Mononuclear cell (primary cell): Measurements from ENCODE around the gene ACTA1. TPM values are rescaled to one million over a fixed set of nuclear protein-coding genes. Genes with fewer than 3 reads are reported as not detected.
"Not testable (repeated sequence)": the region's sequence is repeated elsewhere in the genome, so short reads cannot be mapped to it uniquely, and the experiment has no call there.

Experiments
- H3K27me3 ChIP-seq: 2 replicates; pipeline ENCODE4 v1.6.0; 2011; ENCODE audit warnings: low read length, control low read depth; ENCODE audit not compliant: insufficient read depth
- H3K4me1 ChIP-seq: 2 replicates; pipeline ENCODE4 v1.5.1; 2011; ENCODE audit warnings: mild to moderate bottlenecking, low read length, control low read depth; ENCODE audit not compliant: insufficient read depth
- H3K4me3 ChIP-seq: 2 replicates; pipeline ENCODE4 v1.5.1; 2011; ENCODE audit warnings: mild to moderate bottlenecking, low read length, moderate library complexity
- H3K9me3 ChIP-seq: 2 replicates; pipeline ENCODE4 v1.5.1; 2011; ENCODE audit warnings: low read depth, mild to moderate bottlenecking, control low read depth, low read length
- total RNA-seq: library from RNA; depleted of rRNA; stranded (reverse); fragments of >200 nt; gene quantifications from one replicate; pipeline ENCODE4 v1.2.3, GENCODE V29; 2012

The ACTA1 gene
- total RNA-seq, 1 donor = not detected

GRCh38 chr1:229430761-229431283, 3.1 kb downstream of the ACTA1 start:
- Histone ChIP-seq H3K9me3 (no peaks in the 10 kb centered on the region), H3K4me3 (no peak overlapping the region), H3K27me3 (peaks cover 83% of the 10 kb centered on the region), H3K4me1 (peaks cover 10% of the 10 kb centered on the region)

GRCh38 chr1:229428256-229428655, 5.6 kb downstream of the ACTA1 start:
- Histone ChIP-seq H3K4me1 (peaks cover 10% of the 10 kb centered on the region), H3K27me3 (peaks cover 71% of the 10 kb centered on the region), H3K9me3 (no peaks in the 10 kb centered on the region), H3K4me3 (no peak overlapping the region)

GRCh38 chr1:229427572-229427971, 6.3 kb downstream of the ACTA1 start:
- H3K4me3 ChIP-seq = no peak overlapping the region
- H3K9me3 ChIP-seq = no peaks in the 10 kb centered on the region
- peaks cover 10% of the 10 kb centered on the region for H3K4me1 ChIP-seq
- H3K27me3 ChIP-seq = peaks cover 69% of the 10 kb centered on the region

- H3K4me1 ChIP-seq = peaks cover under 1% of the 10 kb centered on the region
- no peaks in the 10 kb centered on the region for H3K9me3 ChIP-seq
- no peak overlapping the region for H3K4me3 ChIP-seq
- H3K27me3 ChIP-seq = peaks cover 57% of the 10 kb centered on the region
Measured at GRCh38 chr1:229425564-229426159, 8.2 kb downstream of the ACTA1 start.

GRCh38 chr1:229420765-229421164, 13.1 kb downstream of the ACTA1 start:
- no peak overlapping the region for H3K4me3 ChIP-seq
- peaks cover 17% of the 10 kb centered on the region for H3K27me3 ChIP-seq
- no peaks in the 10 kb centered on the region for H3K4me1 ChIP-seq
- no peaks in the 10 kb centered on the region for H3K9me3 ChIP-seq

GRCh38 chr1:229420224-229420623, 13.7 kb downstream of the ACTA1 start:
- H3K27me3 ChIP-seq = peaks cover 16% of the 10 kb centered on the region

GRCh38 chr1:229418586-229418985, 15.3 kb downstream of the ACTA1 start:
- H3K27me3 ChIP-seq, H3K4me3 ChIP-seq, H3K9me3 ChIP-seq, H3K4me1 ChIP-seq: not testable (repeated sequence)

More at GRCh38 chr1:229420224-229420623, 13.7 kb downstream of the ACTA1 start:
- H3K9me3 ChIP-seq = no peaks in the 10 kb centered on the region
- H3K4me1 ChIP-seq = no peaks in the 10 kb centered on the region
- H3K4me3 ChIP-seq = no peak overlapping the region

- not testable (repeated sequence) for H3K4me1 ChIP-seq, H3K9me3 ChIP-seq, H3K4me3 ChIP-seq
- peaks cover 27% of the 10 kb centered on the region for H3K27me3 ChIP-seq
Measured at GRCh38 chr1:229412810-229413209, 21.1 kb downstream of the ACTA1 start.

- Histone ChIP-seq H3K9me3 (no peaks in the 10 kb centered on the region), H3K27me3 (peaks cover 34% of the 10 kb centered on the region), H3K4me1 (peaks cover 14% of the 10 kb centered on the region), H3K4me3 (no peak overlapping the region)
Measured at GRCh38 chr1:229412056-229412455, 21.8 kb downstream of the ACTA1 start.

GRCh38 chr1:229411434-229412055, 22.3 kb downstream of the ACTA1 start:
- Histone ChIP-seq H3K27me3 (peaks cover 39% of the 10 kb centered on the region), H3K4me3 (no peak overlapping the region), H3K4me1 (peaks cover 14% of the 10 kb centered on the region), H3K9me3 (no peaks in the 10 kb centered on the region)

GRCh38 chr1:229410692-229411433, 23.0 kb downstream of the ACTA1 start:
- no peaks in the 10 kb centered on the region for H3K9me3 ChIP-seq
- H3K27me3 ChIP-seq = peaks cover 46% of the 10 kb centered on the region
- H3K4me1 ChIP-seq = peaks cover 14% of the 10 kb centered on the region
- no peak overlapping the region for H3K4me3 ChIP-seq

GRCh38 chr1:229410370-229410691, 23.6 kb downstream of the ACTA1 start:
- Histone ChIP-seq H3K27me3 (peaks cover 51% of the 10 kb centered on the region), H3K9me3 (no peaks in the 10 kb centered on the region), H3K4me3 (no peak overlapping the region), H3K4me1 (peaks cover 14% of the 10 kb centered on the region)

GRCh38 chr1:229409616-229410369, 24.1 kb downstream of the ACTA1 start:
- Histone ChIP-seq H3K9me3 (no peaks in the 10 kb centered on the region), H3K4me1 (peaks cover 14% of the 10 kb centered on the region), H3K27me3 (peaks cover 53% of the 10 kb centered on the region), H3K4me3 (no peak overlapping the region)

- Histone ChIP-seq H3K27me3 (peaks cover 56% of the 10 kb centered on the region), H3K9me3 (no peaks in the 10 kb centered on the region), H3K4me1 (peaks cover 14% of the 10 kb centered on the region), H3K4me3 (no peak overlapping the region)
Measured at GRCh38 chr1:229408458-229409037, 25.3 kb downstream of the ACTA1 start.
